ENCODE results near the gene POLE3.
"Not testable (repeated sequence)": the region's sequence is repeated elsewhere in the genome, so short reads cannot be mapped to it uniquely, and the experiment has no call there.

The POLE3 gene

GRCh38 chr9:113401027-113401792 is 9.3 kb downstream of the POLE3 start, which contains the start of gene ALAD:
ALAD (minus strand) TSS chr9:113401284; CDS start chr9:113393559, 7,725 bp downstream.
- FAIRE-seq, result peak; percentile 96

GRCh38 chr9:113399646-113400200 is 10.8 kb downstream of the POLE3 start:
- FAIRE-seq, result no peak

- FAIRE-seq, result no peak
Observed at GRCh38 chr9:113398796-113399195, 11.7 kb downstream of the POLE3 start.

DNA sequence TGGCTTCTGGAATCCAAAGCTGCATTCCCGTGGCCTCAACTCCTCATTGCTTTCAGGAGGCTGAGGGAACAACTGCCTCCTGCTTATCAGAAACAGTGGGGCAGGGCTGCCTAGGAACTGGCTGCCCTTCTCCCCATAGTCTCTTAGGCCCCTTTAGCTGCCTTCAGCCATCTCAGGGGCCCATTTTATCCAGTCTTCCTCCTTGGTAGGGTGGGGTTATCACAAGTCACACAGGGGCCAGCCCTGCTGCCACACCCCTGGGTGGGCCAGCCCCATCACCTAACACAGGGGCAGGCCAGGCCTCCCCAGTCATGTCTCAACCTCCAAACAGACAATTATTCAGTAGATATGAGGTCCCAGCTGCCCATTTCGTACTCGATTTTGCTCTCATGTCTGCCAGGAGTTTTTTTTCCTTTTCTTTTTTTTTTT is 13.3 kb downstream of the POLE3 start:
- no peak for FAIRE-seq

- no peak for FAIRE-seq
Observed at GRCh38 chr9:113395000-113395861, 15.2 kb downstream of the POLE3 start.

- FAIRE-seq, result no peak
Observed at GRCh38 chr9:113393281-113393680, 17.2 kb downstream of the POLE3 start.

GRCh38 chr9:113391917-113392316 is 18.6 kb downstream of the POLE3 start:
- FAIRE-seq, result no peak

GRCh38 chr9:113390192-113390960 is 20.1 kb downstream of the POLE3 start:
- no peak for FAIRE-seq

- FAIRE-seq, result no peak
Observed at GRCh38 chr9:113389451-113389850, 21.0 kb downstream of the POLE3 start.

- no peak for FAIRE-seq
Observed at GRCh38 chr9:113388833-113389232, 21.6 kb downstream of the POLE3 start.

- FAIRE-seq, result no peak
Observed at GRCh38 chr9:113387560-113388230, 22.8 kb downstream of the POLE3 start.

DNA sequence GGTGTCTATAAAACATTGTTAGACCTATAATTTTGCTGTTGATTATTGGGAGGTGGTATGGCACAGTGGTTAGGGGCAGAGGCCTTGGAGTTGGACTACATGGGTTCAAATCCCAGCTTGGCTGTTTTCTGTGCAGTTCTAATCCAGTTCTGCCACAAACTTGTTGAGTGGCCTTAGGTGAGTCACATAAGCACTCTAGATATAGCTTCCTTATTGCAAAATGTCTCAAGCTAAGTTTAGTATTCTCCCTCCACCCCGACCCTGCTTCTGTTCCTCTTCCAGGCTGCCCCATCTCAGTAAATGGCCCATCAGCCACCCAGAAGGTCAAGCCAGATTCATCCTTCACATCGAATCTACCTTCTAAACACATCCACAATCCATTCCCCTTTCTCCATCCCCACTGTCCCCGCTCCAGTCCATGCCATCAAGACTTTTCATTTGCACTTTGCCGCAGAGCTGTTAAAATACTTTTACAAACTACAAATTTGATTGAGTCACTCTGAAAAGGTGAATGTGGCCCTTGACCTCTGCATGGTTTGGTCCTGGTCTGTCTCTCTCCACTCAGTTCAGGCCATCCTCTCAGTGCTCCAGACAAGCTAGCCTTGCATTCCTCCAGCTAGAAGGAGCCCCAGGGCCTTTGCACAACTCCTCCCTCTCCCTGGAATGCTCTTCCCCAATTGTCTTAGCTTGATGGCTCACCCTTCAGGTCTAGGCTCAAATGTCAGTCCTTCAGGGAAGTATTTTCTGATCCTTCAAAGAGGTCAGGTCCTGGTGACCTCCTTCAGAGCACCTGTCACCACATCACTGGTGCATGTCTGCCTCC is 23.7 kb downstream of the POLE3 start:
- FAIRE-seq, result no peak

GRCh38 chr9:113381909-113382411 is 28.5 kb downstream of the POLE3 start:
- no peak for FAIRE-seq

GRCh38 chr9:113381441-113381840 is 29.0 kb downstream of the POLE3 start:
- not testable (repeated sequence) for FAIRE-seq

DNA sequence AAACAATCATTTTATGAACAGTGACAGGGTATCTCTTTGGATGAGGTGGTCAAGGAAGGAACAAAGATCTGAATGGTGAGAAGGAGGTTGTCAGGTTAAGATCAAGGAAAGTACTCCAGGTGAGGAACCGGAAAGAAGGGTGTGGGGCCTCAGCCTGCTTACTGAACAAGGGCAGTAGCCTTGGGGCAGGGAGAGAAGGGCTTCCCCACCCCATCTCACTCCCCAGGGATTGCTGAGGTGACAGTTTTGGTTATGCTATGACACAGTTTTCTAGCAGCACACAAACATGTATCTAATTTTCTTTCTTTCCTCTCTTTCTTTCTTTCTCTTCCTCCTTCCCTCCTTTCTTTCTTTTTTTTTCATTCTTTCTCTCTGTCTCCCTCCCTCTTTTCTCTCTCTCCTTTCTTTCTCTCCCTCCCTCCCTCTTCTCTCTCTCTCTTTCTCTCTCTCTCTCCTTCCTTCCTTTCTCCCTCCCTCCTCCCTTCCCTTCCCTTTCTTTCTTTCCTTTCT is 29.6 kb downstream of the POLE3 start:
- no peak for FAIRE-seq

GRCh38 chr9:113379829-113380210 is 30.7 kb downstream of the POLE3 start:
- FAIRE-seq, result not testable (repeated sequence)

DNA sequence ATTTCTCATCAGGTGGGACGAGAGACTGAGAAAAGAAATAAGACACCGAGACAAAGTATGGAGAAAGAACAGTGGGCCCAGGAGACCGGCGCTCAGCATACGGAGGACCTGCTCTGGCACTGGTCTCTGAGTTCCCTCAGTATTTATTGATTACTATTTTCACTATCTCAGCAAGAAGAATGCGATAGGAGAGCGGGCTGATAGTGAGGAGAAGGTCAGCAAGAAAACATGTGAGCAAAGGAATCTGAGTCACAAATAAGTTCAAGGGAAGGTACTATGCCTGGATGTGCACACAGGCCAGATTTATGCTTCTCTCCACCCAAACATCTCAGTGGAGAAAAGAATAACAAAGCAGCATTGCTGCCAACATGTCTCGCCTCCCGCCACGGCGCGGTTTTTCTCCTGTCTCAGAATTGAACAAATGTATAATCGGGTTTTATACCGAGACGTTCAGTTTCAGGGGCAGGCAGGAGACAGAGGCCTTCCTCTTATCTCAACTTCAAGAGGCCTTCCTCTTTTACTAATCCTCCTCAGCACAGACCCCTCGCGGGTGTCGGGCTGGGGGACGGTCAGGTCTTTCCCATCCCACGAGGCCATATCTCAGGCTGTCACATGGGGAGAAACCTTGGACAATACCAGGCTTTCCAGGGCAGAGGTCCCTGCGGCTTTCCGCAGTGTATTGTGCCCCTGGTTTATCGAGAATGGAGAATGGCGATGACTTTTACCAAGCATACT is 31.2 kb downstream of the POLE3 start:
- FAIRE-seq, result not testable (repeated sequence)

GRCh38 chr9:113376634-113377567 is 33.6 kb downstream of the POLE3 start, which contains the start of gene HDHD3:
HDHD3 (minus strand) TSS chr9:113376986; CDS start chr9:113374354, 2,632 bp downstream.
- no peak for FAIRE-seq
